ENCODE results near the gene EFCAB8. TPM values are rescaled to one million over a fixed set of nuclear protein-coding genes. Genes with fewer than 3 reads are reported as not detected.

Gene EFCAB8
- total RNA-seq, 1 experiment from 2014 or later: 0.28 TPM

DNA sequence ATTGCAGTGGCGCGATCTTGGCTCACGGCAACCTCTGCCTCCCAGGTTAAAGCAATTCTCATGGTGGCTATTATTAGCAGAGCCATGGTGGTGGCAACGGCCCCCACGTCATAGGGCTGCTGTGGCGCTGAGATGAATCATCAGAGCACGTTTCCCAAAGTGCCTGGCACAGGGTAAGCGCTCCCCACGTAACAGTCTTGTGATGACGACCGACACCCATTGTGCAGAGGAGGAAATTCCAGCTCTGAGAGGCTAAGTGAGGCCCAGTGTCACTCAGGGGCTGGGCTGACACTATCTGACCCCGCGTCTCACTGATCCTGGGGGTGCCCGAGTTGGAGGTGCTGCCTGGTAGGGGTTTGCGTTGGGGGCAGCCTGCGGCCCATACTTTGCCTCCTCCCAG is 129.3 kb downstream of the EFCAB8 start:
- Histone ChIP-seq H3K4me1 (peaks cover 5% of the 10 kb centered on the region), H3K27me3 (no peaks in the 10 kb centered on the region), H3K36me3 (no peaks in the 10 kb centered on the region), H3K4me3 (no peak overlapping the region), H3K27ac (no peak overlapping the region), H3K9me3 (replicated peaks) (no peaks in the 10 kb centered on the region)
- DNase-seq: no peak

DNA sequence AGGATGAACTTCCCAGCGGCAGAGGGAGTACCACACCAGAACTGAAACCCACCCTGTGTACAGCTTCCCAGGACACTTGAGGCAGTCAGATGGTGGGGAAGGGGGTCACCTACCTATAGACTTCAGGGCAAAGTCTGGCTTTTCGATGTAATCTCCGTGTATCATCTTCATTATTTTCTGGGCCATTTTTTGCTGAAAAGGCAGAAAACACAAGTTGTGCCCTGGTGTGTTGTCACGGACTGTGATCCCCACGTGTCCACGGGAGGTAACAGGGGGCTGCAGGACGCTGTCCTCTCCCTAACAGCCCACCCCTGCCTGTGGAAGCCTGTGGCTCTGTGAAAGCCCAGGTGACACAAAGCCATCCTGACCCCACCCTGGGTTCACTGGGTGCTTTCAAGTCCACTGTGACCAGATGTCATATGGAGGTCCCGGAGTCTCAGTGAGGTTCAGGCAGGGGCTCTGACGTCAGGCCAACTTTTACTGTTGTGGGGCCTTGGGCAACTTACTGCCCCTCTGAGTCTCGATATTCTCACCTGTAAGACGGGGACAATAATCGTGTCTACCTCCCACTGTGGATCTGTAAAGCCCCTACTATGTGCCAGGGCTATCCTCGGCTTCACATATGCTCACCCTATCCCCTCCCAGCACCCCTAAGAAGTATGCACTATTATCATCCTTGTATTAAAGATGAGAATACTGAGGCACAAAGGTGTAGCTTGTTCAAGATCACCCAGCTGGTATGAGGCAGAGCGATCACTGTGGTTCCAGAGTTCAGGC is 131.0 kb downstream of the EFCAB8 start:
- no peaks in the 10 kb centered on the region for H3K9me3 ChIP-seq (replicated peaks)
- no peak for DNase-seq
- H3K4me3 ChIP-seq: no peak overlapping the region
- no peaks in the 10 kb centered on the region for H3K36me3 ChIP-seq
- no peaks in the 10 kb centered on the region for H3K27me3 ChIP-seq
- no peak overlapping the region for H3K27ac ChIP-seq
- no peaks in the 10 kb centered on the region for H3K4me1 ChIP-seq

DNA sequence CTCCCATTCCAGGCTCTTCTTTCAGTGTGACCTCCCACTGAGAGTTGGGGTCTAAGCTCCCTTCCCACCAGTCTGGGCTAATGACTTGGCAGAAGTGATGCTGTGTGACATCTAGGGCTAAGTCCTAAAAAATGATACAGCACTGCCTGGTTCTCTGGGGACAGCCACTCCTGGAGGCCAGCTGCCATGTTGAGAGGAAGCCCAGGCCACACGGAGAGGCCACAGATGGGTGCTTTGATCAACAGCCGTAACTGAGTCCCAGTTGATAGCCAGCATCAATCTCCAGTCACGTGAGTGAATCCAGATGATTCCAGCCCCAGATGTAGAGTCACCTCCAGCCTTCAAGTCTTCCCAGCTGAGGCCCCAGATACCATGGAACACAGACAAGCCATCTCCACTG is 131.7 kb downstream of the EFCAB8 start:
- no peaks in the 10 kb centered on the region for H3K36me3 ChIP-seq
- peaks cover 6% of the 10 kb centered on the region; the same call in 1 of the 2 replicates for H3K9me3 ChIP-seq (replicated peaks)
- no peaks in the 10 kb centered on the region for H3K27me3 ChIP-seq
- H3K4me3 ChIP-seq: no peak overlapping the region
- H3K4me1 ChIP-seq: no peaks in the 10 kb centered on the region
- DNase-seq: no peak
- H3K27ac ChIP-seq: no peak overlapping the region

DNA sequence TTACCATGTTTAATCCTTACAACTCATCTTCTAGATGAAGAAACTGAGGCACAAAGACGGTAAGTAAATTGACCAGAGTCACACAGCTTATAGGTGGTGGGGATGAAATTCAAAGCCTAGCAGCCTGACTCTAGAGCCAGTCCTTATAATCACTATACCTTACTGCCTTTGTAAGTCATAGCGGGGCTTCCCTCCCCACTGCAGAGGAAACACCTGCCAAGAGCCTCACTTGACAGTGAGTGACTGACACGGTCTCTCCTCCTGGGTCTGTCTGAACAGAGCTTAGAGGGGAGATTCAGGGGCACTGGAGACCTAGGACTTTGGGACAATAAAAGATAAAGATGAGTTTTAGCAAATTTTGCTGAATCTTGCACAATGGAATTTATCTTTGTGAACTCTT is 132.7 kb downstream of the EFCAB8 start:
- Histone ChIP-seq H3K36me3 (no peaks in the 10 kb centered on the region), H3K4me1 (no peaks in the 10 kb centered on the region), H3K4me3 (no peak overlapping the region), H3K9me3 (replicated peaks) (peaks cover 6% of the 10 kb centered on the region; the same call in 1 of the 2 replicates), H3K27me3 (no peaks in the 10 kb centered on the region), H3K27ac (no peak overlapping the region)
- DNase-seq: no peak

DNA sequence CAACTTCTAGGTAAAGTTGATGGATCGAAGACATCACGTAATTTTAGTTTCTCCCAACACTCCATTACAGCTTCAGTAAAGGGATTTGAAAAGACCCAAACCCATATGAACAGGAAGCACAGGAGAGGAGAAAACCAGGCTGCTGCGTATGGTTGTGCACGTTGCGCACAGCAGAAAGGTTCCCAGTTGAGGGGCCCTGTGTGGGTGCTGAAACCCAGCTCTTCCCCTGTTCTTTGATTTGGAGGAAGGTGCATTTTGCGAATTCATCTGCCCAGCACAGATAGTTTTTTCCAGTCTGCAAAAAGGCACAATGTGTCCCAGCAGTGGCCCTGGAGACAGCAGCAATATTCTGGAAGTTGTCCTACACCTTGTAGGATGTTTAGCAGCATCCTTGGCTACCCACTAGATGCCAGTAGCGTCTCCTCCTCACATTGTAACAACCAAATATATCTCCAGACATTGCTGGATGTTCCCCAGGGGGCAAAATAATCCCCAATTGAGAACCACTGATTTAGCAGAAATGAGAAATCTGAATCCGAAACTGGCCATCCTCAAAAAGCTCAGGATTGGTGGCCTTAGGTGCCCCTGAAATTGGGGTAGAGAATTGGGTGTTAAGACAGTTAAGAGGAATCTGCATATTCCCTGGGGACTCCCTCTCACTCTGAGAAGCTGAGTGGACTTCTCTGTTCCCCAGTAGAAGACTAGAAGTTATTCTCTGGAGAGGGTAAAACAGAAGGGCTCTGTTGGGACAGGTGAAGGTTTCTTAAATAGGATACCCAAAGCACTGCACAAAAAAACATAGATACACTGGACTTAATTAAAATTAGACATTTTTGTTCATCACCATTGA is 133.3 kb downstream of the EFCAB8 start:
- Histone ChIP-seq H3K27me3 (no peaks in the 10 kb centered on the region), H3K36me3 (no peaks in the 10 kb centered on the region), H3K27ac (no peak overlapping the region), H3K9me3 (replicated peaks) (peaks cover 6% of the 10 kb centered on the region; the same call in 1 of the 2 replicates), H3K4me1 (no peaks in the 10 kb centered on the region), H3K4me3 (no peak overlapping the region)
- DNase-seq: no peak

DNA sequence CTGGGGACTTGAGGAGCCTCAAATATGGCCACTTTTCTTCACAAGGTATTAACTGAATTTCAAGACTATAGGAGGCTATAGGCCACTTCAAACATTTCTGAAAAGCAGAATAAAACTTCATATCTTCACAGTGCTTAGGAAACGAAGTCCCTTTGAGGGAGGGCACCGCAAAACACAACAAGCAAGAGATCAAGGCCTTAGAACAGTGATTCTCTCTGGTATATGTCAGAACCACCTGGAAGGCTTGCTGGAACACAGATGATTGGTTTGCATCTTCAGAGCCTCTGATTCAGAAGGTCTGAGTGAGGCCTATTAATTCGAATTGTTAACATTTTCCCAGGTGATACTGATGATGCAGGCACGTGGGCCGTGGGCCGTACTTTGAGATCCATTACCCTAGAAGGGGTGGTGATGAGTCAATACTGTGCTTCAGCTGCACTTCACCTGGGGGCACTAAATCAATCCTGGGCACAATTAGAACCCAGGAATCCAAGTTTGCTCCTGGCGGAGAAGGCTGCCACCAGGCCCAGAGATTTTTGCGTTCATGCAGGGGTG is 134.8 kb downstream of the EFCAB8 start:
- no peak overlapping the region for H3K27ac ChIP-seq
- no peaks in the 10 kb centered on the region for H3K36me3 ChIP-seq
- no peak overlapping the region for H3K4me3 ChIP-seq
- H3K27me3 ChIP-seq: no peaks in the 10 kb centered on the region
- H3K4me1 ChIP-seq: no peaks in the 10 kb centered on the region
- peaks cover 6% of the 10 kb centered on the region; the same call in 1 of the 2 replicates for H3K9me3 ChIP-seq (replicated peaks)
- no peak for DNase-seq

DNA sequence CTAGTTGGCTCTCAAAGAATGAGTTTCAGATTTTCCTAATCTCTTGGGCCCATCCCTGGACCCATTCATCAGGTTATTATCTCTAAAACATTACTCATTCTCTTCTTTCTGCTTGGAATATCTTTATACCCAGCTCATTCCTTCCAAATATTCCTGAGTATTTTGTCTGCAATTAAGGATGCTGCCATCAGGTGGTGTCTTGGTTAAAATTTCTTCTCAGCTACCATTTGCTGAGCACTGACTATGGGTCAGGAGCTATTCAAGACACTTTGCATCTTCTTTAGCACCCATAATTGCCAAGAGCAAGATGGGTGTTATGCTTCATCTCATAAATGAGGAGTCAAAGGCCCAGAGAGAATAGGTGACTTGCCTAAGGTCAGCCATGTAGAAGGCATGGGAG is 137.1 kb downstream of the EFCAB8 start:
- no peak for DNase-seq
- no peak overlapping the region for H3K4me3 ChIP-seq
- H3K36me3 ChIP-seq: no peaks in the 10 kb centered on the region
- no peak overlapping the region for H3K27ac ChIP-seq
- no peaks in the 10 kb centered on the region for H3K27me3 ChIP-seq
- no peaks in the 10 kb centered on the region for H3K4me1 ChIP-seq
- H3K9me3 ChIP-seq (replicated peaks): peaks cover 6% of the 10 kb centered on the region; the same call in 1 of the 2 replicates

DNA sequence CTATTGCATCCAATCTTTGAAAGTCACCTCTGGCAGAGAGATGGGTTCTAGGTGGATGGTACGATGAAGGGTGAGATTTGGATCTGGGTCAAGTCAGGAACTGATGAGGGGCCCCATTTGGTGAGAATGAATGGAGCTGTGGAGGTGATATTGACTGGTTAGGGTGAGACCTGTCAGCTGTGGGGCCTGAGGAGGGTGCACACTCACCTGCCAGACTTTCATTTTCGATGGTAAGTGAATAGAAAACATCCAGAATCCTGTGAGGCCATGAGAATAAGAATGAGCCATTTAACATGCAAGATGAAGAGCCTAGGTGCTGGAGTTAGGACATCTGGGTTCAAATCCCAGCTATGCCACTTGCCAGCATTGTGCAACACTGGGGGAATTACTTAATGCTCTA is 138.7 kb downstream of the EFCAB8 start:
- Histone ChIP-seq H3K27ac (no peak overlapping the region), H3K27me3 (no peaks in the 10 kb centered on the region), H3K36me3 (no peaks in the 10 kb centered on the region), H3K4me1 (no peaks in the 10 kb centered on the region), H3K4me3 (no peak overlapping the region), H3K9me3 (replicated peaks) (peaks cover 6% of the 10 kb centered on the region; the same call in 1 of the 2 replicates)
- no peak for DNase-seq

DNA sequence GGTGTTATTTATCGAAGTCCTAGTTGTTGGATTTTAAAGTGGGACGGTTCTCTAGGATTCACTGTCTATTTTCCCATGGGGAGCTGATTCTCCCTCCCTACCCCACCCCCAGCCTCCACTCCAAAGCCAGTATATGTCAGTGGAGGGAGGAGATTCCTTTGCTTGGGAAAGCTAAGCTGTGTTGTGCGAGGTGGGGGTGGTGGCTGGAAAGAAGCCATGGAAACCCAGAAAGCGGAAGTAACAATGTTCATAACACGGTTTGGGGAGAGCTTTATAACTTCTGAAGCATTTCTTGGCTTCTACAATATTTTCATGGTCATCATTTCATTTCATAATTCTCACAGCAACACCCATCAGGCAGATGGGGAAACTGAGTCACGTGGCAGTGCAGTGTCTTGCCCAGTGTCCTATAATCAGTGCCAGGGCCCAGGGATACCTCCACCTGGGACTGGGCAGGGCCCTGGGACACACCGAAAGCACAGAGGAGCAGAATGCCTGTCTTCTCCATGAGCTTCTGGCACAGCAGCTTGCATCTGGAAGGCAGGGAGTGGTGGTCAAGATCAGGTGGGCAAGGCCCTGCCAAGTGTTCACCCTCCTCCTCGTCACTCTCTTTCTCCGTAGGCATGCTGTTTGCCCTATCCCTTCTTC is 141.0 kb downstream of the EFCAB8 start:
- Histone ChIP-seq H3K27ac (no peak overlapping the region), H3K4me1 (no peaks in the 10 kb centered on the region), H3K36me3 (no peaks in the 10 kb centered on the region), H3K27me3 (no peaks in the 10 kb centered on the region), H3K4me3 (no peak overlapping the region), H3K9me3 (replicated peaks) (peaks cover 6% of the 10 kb centered on the region; the same call in 1 of the 2 replicates)
- no peak for DNase-seq

DNA sequence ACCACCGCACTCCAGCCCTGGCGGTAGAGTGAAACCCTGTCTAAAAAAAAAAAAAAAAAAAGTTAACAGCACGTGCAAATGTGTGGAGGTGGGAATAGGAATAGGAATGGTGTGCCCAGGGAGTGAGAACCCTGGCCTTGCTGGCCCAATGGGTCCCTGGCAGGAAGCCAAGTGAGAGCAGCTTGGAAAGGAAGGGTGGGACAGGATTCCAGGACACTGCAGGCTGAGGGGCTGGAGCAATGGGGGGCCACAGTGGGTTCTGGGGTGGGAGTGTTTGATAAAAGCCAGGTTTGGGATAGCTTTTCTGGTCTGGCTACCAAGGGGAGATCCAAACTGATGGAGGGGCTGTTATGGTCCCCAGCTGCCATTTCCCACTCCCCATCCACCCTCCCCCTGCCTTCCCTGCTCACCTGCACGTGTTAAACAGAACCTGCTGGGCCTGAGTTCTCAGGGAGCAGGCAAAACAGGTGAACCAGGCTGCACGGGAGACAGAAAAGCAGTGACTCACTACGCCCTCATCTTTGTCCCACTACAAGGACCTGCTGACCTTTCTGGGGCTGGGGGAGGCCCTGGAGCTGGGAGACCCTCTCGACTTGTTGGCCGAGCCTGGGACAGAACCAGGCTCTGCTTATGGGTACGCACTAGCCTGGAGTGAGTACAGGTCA is 142.2 kb downstream of the EFCAB8 start:
- H3K27ac ChIP-seq: no peak overlapping the region
- H3K27me3 ChIP-seq: no peaks in the 10 kb centered on the region
- H3K4me3 ChIP-seq: no peak overlapping the region
- no peak for DNase-seq
- no peaks in the 10 kb centered on the region for H3K4me1 ChIP-seq
- H3K36me3 ChIP-seq: no peaks in the 10 kb centered on the region
- H3K9me3 ChIP-seq (replicated peaks): no peaks in the 10 kb centered on the region

DNA sequence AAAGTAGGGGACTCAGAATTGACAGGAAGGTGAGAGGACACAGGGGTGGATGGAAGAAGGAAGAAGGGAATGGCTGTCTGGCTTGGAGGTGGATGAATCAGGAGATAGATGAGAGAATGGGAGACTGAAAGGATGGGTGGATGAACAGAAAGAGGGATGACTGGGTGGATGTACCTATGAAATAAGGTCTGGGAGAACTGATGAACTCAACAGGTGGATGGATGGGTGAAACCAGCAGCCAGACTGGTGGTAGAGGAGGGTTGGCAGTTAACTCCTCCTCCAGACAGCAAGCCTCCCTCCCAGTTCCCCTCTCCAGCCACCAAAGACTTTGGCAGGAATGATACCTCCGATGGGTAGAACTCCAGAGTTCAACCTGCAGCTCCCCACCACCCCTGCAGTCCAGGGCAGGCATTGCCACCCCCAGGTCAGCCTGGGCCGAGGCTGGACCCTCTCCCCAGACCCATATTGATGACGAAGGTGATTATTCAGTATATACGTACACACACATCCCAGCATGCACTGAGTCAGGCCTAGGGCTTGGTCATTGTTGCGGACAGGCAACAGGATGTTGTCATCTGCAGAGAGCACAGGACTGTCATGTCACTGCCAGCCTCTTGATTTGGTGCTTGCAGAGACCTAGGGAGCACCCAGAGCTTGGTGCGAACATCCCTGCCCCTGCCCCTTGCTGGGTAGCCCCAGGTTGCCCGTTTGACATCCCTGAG is 143.5 kb downstream of the EFCAB8 start:
- no peak overlapping the region for H3K27ac ChIP-seq
- DNase-seq: no peak
- H3K36me3 ChIP-seq: no peaks in the 10 kb centered on the region
- no peak overlapping the region for H3K4me3 ChIP-seq
- H3K9me3 ChIP-seq (replicated peaks): no peaks in the 10 kb centered on the region
- H3K4me1 ChIP-seq: no peaks in the 10 kb centered on the region
- no peaks in the 10 kb centered on the region for H3K27me3 ChIP-seq

DNA sequence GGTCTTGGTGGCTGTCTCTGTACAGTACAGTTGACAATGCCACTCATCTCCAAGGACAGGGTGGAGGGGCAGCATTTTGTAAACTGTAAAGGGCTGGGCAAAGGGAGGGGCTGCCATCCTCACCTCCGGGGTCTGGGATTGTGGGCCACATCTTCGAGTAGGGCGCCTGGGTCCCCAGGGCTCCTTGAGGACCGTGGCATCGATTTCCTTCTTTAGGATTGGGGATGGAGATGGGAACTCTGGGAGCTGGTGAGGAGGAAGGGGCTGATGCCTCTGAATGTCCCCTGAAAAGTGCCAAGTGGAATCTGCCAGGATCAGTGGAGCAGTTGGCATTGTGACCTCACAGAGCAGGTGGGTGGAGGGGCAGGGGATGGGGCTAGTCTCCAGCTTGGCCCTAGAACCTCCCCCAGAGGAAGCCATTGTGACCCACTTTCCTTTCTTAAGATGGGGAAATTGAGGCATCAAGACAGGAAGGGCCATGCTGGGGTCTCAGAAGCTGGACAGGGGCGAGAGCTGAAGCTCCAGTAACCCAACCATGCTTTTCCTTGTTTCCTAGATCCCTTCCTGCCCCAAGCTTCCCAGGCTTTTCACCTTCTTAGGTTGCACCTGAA is 145.5 kb downstream of the EFCAB8 start, which contains the start of gene SUN5:
Gene SUN5, minus strand, starts transcription at position 293 of the 611 bp plus-strand sequence. Its CDS starts 93 bp downstream, at position 200.
- H3K36me3 ChIP-seq: no peaks in the 10 kb centered on the region

DNA sequence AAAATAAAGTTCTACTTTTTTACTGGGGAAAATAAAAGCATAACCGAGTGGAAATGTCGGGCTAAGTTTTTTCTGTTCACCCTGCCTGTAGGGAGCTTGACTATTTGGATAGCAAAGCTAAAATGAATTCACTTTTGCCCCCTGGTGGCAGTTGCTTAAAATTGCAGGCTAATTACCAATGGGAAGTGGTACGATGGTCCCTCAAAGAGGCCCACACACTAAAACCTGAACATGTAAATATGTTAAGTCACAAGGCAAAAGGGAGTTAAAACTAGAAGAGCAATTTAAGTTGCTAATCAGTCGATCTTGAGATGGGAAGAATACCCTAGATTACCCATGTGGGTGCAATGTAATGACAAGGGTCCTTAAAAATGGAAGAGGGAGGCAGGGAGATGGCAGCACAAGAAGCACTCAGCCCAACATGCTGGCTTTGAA is 146.4 kb downstream of the EFCAB8 start:
- no peaks in the 10 kb centered on the region for H3K9me3 ChIP-seq (replicated peaks)
- H3K4me3 ChIP-seq: no peak overlapping the region
- no peaks in the 10 kb centered on the region for H3K27me3 ChIP-seq
- H3K4me1 ChIP-seq: peaks cover 8% of the 10 kb centered on the region; the same call in 1 of the 2 replicates
- DNase-seq: peak; percentile 49 to 82
- no peaks in the 10 kb centered on the region for H3K36me3 ChIP-seq
- no peak overlapping the region for H3K27ac ChIP-seq

More for the DNA sequence above, 145.5 kb downstream of the EFCAB8 start, which contains the start of gene SUN5:
- H3K27me3 ChIP-seq: no peaks in the 10 kb centered on the region
- H3K4me3 ChIP-seq: no peak within 1 kb of the TSS
- peaks cover 2% of the 10 kb centered on the region; the same call in 1 of the 2 replicates for H3K4me1 ChIP-seq
- no peaks in the 10 kb centered on the region for H3K9me3 ChIP-seq (replicated peaks)
- DNase-seq: no peak
- H3K27ac ChIP-seq: no peak within 1 kb of the TSS

Data from SJCRH30 (cell line).